Astrocyte of the cerebellum (primary cell): ENCODE measurements around the gene REG1B.

Experiments used
- DNase-seq: peaks from one replicate; pipeline ENCODE4 v3.0.0-alpha.2; 2011; ENCODE audit warnings: low read depth
- H3K4me3 ChIP-seq: 2 replicates; pipeline ENCODE4 v1.5.1; 2011; ENCODE audit warnings: mild to moderate bottlenecking, low read depth, low read length, moderate library complexity
- CTCF ChIP-seq: IDR thresholded peaks from 2 replicates; pipeline ENCODE4 v1.5.1; 2012; ENCODE audit warnings: low read length, low read depth, moderate library complexity, mild to moderate bottlenecking; ENCODE audit errors: missing control alignments
- in situ Hi-C: cut with HindIII; loops from 2 replicates; pipeline ENCODE4 v1.10.0; 2017; ENCODE audit warnings: low sequenced_read_pairs

The REG1B gene

GRCh38 chr2:79087785-79088364 lies at the start of gene REG1B:
REG1B (minus strand) TSS chr2:79087993; CDS start chr2:79087612, 381 bp downstream.
- in situ Hi-C loops = no loop called here
- DNase-seq = no peak

GRCh38 chr2:79131687-79132086 lies 43.9 kb upstream of the REG1B start:
- no peak for TF ChIP-seq CTCF
- in situ Hi-C loops = no loop called here
- no peak for DNase-seq
- H3K4me3 ChIP-seq = no peak overlapping the region

More at GRCh38 chr2:79087785-79088364, at the start of gene REG1B:
- TF ChIP-seq CTCF = no peak
- no peak within 1 kb of the TSS for H3K4me3 ChIP-seq

- no peak overlapping the region for H3K4me3 ChIP-seq
- no peak for DNase-seq
- TF ChIP-seq CTCF = no peak
- in situ Hi-C loops = no loop called here
Measured at GRCh38 chr2:79129804-79130203, 42.0 kb upstream of the REG1B start.

- in situ Hi-C loops = no loop called here
- TF ChIP-seq CTCF = no peak
- DNase-seq = no peak
- H3K4me3 ChIP-seq = no peak overlapping the region
Measured at GRCh38 chr2:79129260-79129659, 41.5 kb upstream of the REG1B start.

GRCh38 chr2:79128406-79128805 lies 40.6 kb upstream of the REG1B start:
- in situ Hi-C loops = no loop called here
- DNase-seq = no peak

GRCh38 chr2:79125721-79125985 lies 37.9 kb upstream of the REG1B start:
- no peak overlapping the region for H3K4me3 ChIP-seq
- no peak for DNase-seq
- in situ Hi-C loops = no loop called here
- TF ChIP-seq CTCF = no peak

More at GRCh38 chr2:79128406-79128805, 40.6 kb upstream of the REG1B start:
- H3K4me3 ChIP-seq = no peak overlapping the region
- TF ChIP-seq CTCF = no peak
